Prostate gland (tissue), 2 donors: Measurements from ENCODE around the gene LRRTM4.

Experiments used
- CTCF ChIP-seq, 4 experiments: fragments of 200-600 bp in 2 of 4; fragments of 450-650 bp in 2 of 4; sonication (generic) in 2 of 4; IDR thresholded peaks; 1 replicate in 3 of 4; 2 replicates in 1 of 4; pipeline ENCODE4 v1.5.1; 2016 to 2019; ENCODE audit warnings: antibody characterized with exemption in 4 of 4, mild to moderate bottlenecking in 2 of 4, moderate library complexity in 2 of 4
- POLR2A ChIP-seq: fragments of 450-650 bp; IDR thresholded peaks from one replicate; pipeline ENCODE4 v1.6.1; 2016; ENCODE audit warnings: antibody characterized with exemption, mild to moderate bottlenecking
- POLR2AphosphoS5 ChIP-seq: sonication (generic); formaldehyde crosslinking; IDR thresholded peaks from one replicate; pipeline ENCODE4 v1.6.1; 2017; ENCODE audit warnings: antibody characterized with exemption

GRCh38 chr2:77469106-77469505, 53.1 kb downstream of the LRRTM4 start:
- TF ChIP-seq POLR2AphosphoS5 (no peak), CTCF (IDR thresholded peaks at IDR 0.05) (no peak), POLR2A (no peak)
